ENCODE measurements around the gene SHC4.
"Not testable (repeated sequence)": the region's sequence is repeated elsewhere in the genome, so short reads cannot be mapped to it uniquely, and the experiment has no call there.

SHC4 gene

GRCh38 chr15:48832648-48833047 lies 131.1 kb downstream of the SHC4 start:
- DNase-seq = no peak

- DNase-seq = no peak
These were observed 134.8 kb downstream of the SHC4 start for GRCh38 chr15:48828906-48829305.

GRCh38 chr15:48828471-48828870 lies 135.2 kb downstream of the SHC4 start:
- no peak for DNase-seq

GRCh38 chr15:48825075-48825474 lies 138.6 kb downstream of the SHC4 start:
- no peak for DNase-seq

GRCh38 chr15:48823706-48824105 lies 140.0 kb downstream of the SHC4 start:
- no peak for DNase-seq

- no peak for DNase-seq
These were observed 140.5 kb downstream of the SHC4 start for GRCh38 chr15:48823237-48823636.

- DNase-seq = no peak
These were observed 149.4 kb downstream of the SHC4 start for GRCh38 chr15:48814286-48814685.

GRCh38 chr15:48811325-48811958 lies 152.3 kb downstream of the SHC4 start:
- peak; percentile 61 for DNase-seq

- DNase-seq = peak; percentile 100
These were observed 153.1 kb downstream of the SHC4 start, which contains the start of gene CEP152 for GRCh38 chr15:48810414-48811324. Gene CEP152 (minus strand): TSS chr15:48811069. CDS start chr15:48805649, 5,420 bp downstream.

GRCh38 chr15:48806151-48806550 lies 157.6 kb downstream of the SHC4 start:
- no peak for DNase-seq

- DNase-seq = no peak
These were observed 158.1 kb downstream of the SHC4 start for GRCh38 chr15:48805591-48805990.

GRCh38 chr15:48803877-48804276 lies 159.8 kb downstream of the SHC4 start:
- DNase-seq = no peak

- DNase-seq = no peak
These were observed 160.9 kb downstream of the SHC4 start for GRCh38 chr15:48802867-48803266.

GRCh38 chr15:48802257-48802656 lies 161.5 kb downstream of the SHC4 start:
- no peak for DNase-seq

GRCh38 chr15:48800811-48801455 lies 162.8 kb downstream of the SHC4 start:
- DNase-seq = peak; percentile 81

- no peak for DNase-seq
These were observed 163.5 kb downstream of the SHC4 start for GRCh38 chr15:48800245-48800644.

GRCh38 chr15:48798319-48798718 lies 165.4 kb downstream of the SHC4 start:
- no peak for DNase-seq

- no peak for DNase-seq
These were observed 166.8 kb downstream of the SHC4 start for GRCh38 chr15:48796930-48797329.

- no peak for DNase-seq
These were observed 167.2 kb downstream of the SHC4 start for GRCh38 chr15:48796521-48796920.

- peak; percentile 91 for DNase-seq
These were observed 167.8 kb downstream of the SHC4 start for GRCh38 chr15:48795901-48796300.

GRCh38 chr15:48794697-48795134 lies 169.0 kb downstream of the SHC4 start:
- DNase-seq = peak; percentile 49

GRCh38 chr15:48792408-48792807 lies 171.3 kb downstream of the SHC4 start:
- DNase-seq = no peak

GRCh38 chr15:48790466-48791115 lies 173.1 kb downstream of the SHC4 start:
- not testable (repeated sequence) for DNase-seq
